Upper lobe of right lung (tissue), 1 donor: Measurements from ENCODE around the gene PPM1M. TPM values are rescaled to one million over a fixed set of nuclear protein-coding genes. Genes with fewer than 3 reads are reported as not detected.

ENCODE experiments used
- ATAC-seq: fragments of 200-7000 bp; cut with Tn5 transposase; one replicate; pipeline ENCODE4 v1.9.1; 2020; ENCODE audit warnings: mild to moderate bottlenecking, moderate library complexity
- DNase-seq: peaks from one replicate; pipeline ENCODE4 v3.0.0-alpha.2; 2020
- H3K27ac ChIP-seq: fragments of 200-600 bp; one replicate; pipeline ENCODE4 v1.8.0; 2022
- H3K27me3 ChIP-seq: fragments of 200-600 bp; one replicate; pipeline ENCODE4 v1.8.0; 2022; ENCODE audit warnings: mild to moderate bottlenecking
- H3K36me3 ChIP-seq: fragments of 200-600 bp; one replicate; pipeline ENCODE4 v1.8.0; 2022
- H3K4me1 ChIP-seq: fragments of 200-600 bp; one replicate; pipeline ENCODE4 v1.8.0; 2022
- H3K4me3 ChIP-seq: fragments of 200-600 bp; one replicate; pipeline ENCODE4 v1.8.0; 2022; ENCODE audit warnings: mild to moderate bottlenecking
- H3K9me3 ChIP-seq: fragments of 200-600 bp; one replicate; pipeline ENCODE4 v1.8.0; 2022
- intact Hi-C: fragments of 100-400 bp; cut with DNase I; formaldehyde crosslinking; loops from one replicate; pipeline ENCODE4 v1.11.0; 2022
- total RNA-seq: library from RNA; stranded (reverse); fragmentation: NEBNext Ultra II Directional; extraction: Animal tissue kit (Norgen Biotek cat#: 25700); gene quantifications from one replicate; pipeline ENCODE4 v1.2.1, GENCODE V29; 2021
- TF ChIP-seq, protein P1 (sequence below): fragments of 200-600 bp; IDR thresholded peaks from one replicate; pipeline ENCODE4 v1.8.0; 2022; ENCODE audit warnings: antibody characterized with exemption
- donor health status: DM: no; HTN: yes; CAD: no; lungs with severe emphysema.

Gene PPM1M
- total RNA-seq, 1 donor from 2014 or later, result 44.0 TPM

DNA sequence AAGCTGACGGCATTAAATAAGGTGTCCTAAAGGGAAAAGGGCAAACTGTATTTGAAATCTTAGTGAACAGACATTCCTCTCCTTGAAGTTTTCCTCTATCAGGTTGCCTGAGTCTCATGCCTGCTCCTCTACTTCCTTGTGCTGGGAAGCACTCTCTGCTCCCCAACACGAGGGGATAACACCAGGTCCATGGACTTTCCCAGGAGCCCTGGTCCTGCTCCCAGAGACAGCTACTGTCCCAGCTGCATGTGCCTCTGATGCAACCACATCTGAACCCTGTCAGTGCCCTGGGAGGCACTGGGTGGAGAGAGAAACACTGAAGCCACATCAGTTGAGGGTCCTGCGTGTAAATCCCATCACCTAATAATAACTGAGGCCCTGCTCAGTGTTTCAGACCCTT is 27.5 kb upstream of the PPM1M start:
- Histone ChIP-seq H3K27me3 (no peaks in the 10 kb centered on the region), H3K36me3 (peaks cover 28% of the 10 kb centered on the region), H3K4me1 (peaks cover 50% of the 10 kb centered on the region), H3K9me3 (no peaks in the 10 kb centered on the region), H3K27ac (peak overlapping the region; percentile 78), H3K4me3 (no peak overlapping the region)
- intact Hi-C loops, result no loop called here
- TF ChIP-seq, protein P1, sequence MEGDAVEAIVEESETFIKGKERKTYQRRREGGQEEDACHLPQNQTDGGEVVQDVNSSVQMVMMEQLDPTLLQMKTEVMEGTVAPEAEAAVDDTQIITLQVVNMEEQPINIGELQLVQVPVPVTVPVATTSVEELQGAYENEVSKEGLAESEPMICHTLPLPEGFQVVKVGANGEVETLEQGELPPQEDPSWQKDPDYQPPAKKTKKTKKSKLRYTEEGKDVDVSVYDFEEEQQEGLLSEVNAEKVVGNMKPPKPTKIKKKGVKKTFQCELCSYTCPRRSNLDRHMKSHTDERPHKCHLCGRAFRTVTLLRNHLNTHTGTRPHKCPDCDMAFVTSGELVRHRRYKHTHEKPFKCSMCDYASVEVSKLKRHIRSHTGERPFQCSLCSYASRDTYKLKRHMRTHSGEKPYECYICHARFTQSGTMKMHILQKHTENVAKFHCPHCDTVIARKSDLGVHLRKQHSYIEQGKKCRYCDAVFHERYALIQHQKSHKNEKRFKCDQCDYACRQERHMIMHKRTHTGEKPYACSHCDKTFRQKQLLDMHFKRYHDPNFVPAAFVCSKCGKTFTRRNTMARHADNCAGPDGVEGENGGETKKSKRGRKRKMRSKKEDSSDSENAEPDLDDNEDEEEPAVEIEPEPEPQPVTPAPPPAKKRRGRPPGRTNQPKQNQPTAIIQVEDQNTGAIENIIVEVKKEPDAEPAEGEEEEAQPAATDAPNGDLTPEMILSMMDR, result no peak
- no peak for DNase-seq
- ATAC-seq, result no peak

DNA sequence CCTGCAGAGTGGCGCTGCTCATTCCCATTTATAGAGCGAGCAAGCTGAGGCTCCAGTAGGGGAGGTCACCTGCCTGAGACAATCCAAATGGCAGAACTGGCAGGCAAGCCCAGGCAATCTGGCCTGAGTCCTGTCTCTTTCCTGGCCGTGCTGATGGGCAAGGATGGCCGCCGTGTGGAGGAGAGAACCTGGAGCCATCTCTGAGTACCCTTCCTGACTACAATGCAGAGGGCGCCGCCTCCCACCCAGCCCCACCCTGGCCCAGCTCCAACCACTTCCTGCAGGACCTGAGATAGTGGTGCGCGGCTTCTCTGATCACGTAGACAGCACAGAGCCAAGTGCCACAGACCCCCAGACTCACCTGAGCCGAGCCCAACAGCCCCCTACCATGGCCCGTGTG is 27.1 kb upstream of the PPM1M start:
- Histone ChIP-seq H3K27me3 (no peaks in the 10 kb centered on the region), H3K36me3 (peaks cover 24% of the 10 kb centered on the region), H3K27ac (peak overlapping the region; percentile 78), H3K4me1 (peaks cover 50% of the 10 kb centered on the region), H3K9me3 (no peaks in the 10 kb centered on the region), H3K4me3 (no peak overlapping the region)
- DNase-seq (peak; percentile 60), ATAC-seq (no peak)
- TF ChIP-seq, protein P1, result no peak
- intact Hi-C loops, result no loop called here

- DNase-seq, result peak; percentile 79
- H3K9me3 ChIP-seq, result no peaks in the 10 kb centered on the region
- no peak overlapping the region for H3K4me3 ChIP-seq
- H3K27me3 ChIP-seq, result no peaks in the 10 kb centered on the region
- TF ChIP-seq, protein P1, result no peak
- peak; percentile 42 for ATAC-seq
- H3K36me3 ChIP-seq, result peaks cover 18% of the 10 kb centered on the region
- peaks cover 50% of the 10 kb centered on the region for H3K4me1 ChIP-seq
- intact Hi-C loops, result no loop called here
- peak overlapping the region; percentile 78 for H3K27ac ChIP-seq
Measured at GRCh38 chr3:52218937-52219650, 26.5 kb upstream of the PPM1M start.

DNA sequence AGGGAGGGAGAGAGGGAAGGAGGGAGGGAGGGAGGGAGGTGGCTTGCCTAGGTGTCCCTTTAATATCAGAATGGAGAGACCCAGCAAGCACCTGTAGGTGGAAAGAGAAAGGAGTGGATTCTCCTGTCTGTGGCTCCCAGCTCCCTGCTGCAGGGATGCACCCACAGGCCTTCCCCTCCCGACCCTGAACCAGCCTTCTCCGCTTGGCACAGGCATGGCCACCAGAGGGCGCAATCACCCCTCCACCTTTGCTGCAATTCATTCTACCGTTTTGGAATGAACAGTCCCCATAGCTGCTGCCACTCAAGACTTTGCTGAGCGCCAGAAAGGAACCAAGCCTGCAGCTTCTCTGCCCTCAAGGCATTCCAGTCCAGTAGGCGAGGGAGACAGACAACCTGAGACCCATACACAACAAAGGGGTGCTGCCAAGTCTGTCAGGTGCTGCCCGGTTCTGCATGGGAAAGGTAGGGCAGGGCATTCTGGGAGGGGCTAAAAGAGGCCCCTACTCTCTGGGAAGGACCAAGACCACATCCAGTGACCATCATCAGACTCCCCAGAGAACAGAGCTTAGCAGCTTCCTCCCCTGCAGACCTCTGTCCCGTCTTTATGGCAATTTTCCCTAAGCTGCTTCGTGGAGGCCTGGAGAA is 25.1 kb upstream of the PPM1M start:
- DNase-seq, result peak; percentile 92
- Histone ChIP-seq H3K9me3 (no peaks in the 10 kb centered on the region), H3K4me1 (peaks cover 50% of the 10 kb centered on the region), H3K27ac (no peak overlapping the region), H3K4me3 (no peak overlapping the region), H3K36me3 (peaks cover 3% of the 10 kb centered on the region), H3K27me3 (no peaks in the 10 kb centered on the region)
- ATAC-seq, result peak; percentile 86
- TF ChIP-seq, protein P1, result peak; percentile 93
- intact Hi-C loops, result loop anchor here (5.0 kb wide), 1 partner anchor 117 kb away; no protein-coding TSS in a partner anchor

- TF ChIP-seq, protein P1, result no peak
- Histone ChIP-seq H3K27me3 (no peaks in the 10 kb centered on the region), H3K36me3 (no peaks in the 10 kb centered on the region), H3K27ac (no peak overlapping the region), H3K4me1 (peaks cover 45% of the 10 kb centered on the region), H3K4me3 (no peak overlapping the region), H3K9me3 (no peaks in the 10 kb centered on the region)
- ATAC-seq (no peak), DNase-seq (peak; percentile 59)
- intact Hi-C loops, result loop anchor here (5.0 kb wide), 1 partner anchor 116 kb away; no protein-coding TSS in a partner anchor
Measured at GRCh38 chr3:52221141-52221562, 24.4 kb upstream of the PPM1M start.
